GM23338 (cell line): ENCODE measurements around the gene KIF5A. TPM values are rescaled to one million over a fixed set of nuclear protein-coding genes. Genes with fewer than 3 reads are reported as not detected.

ENCODE experiments used
- ATAC-seq: fragments of 200-7000 bp; cut with Tn5 transposase; 3 replicates; pipeline ENCODE4 v1.9.1; 2020
- DNase-seq: peaks from one replicate; pipeline ENCODE4 v3.0.0-alpha.2; 2015; ENCODE audit warnings: low spot score
- H2AFZ ChIP-seq: fragments of 200-600 bp; sonication (generic); 2 replicates; pipeline ENCODE4 v1.8.0; 2016; ENCODE audit warnings: antibody characterized with exemption, mild to moderate bottlenecking, moderate library complexity
- H3F3A ChIP-seq: fragments of 200-600 bp; sonication (generic); replicated peaks from 2 replicates; pipeline ENCODE4 v1.8.0; 2017; ENCODE audit warnings: antibody characterized with exemption, mixed run types, low read depth
- H3K27ac ChIP-seq: fragments of 200-600 bp; sonication (generic); 2 replicates; pipeline ENCODE4 v1.6.1; 2016; ENCODE audit warnings: low read depth
- H3K27me3 ChIP-seq: fragments of 200-600 bp; sonication (generic); 2 replicates; pipeline ENCODE4 v1.8.0; 2016; ENCODE audit warnings: mild to moderate bottlenecking, mixed run types, moderate library complexity; ENCODE audit not compliant: insufficient read depth
- H3K36me3 ChIP-seq: fragments of 200-600 bp; sonication (generic); 2 replicates; pipeline ENCODE4 v1.8.0; 2016; ENCODE audit warnings: mild to moderate bottlenecking; ENCODE audit not compliant: insufficient read depth
- H3K4me1 ChIP-seq: fragments of 200-600 bp; sonication (generic); 2 replicates; pipeline ENCODE4 v1.8.0; 2016; ENCODE audit warnings: mild to moderate bottlenecking, moderate library complexity; ENCODE audit not compliant: insufficient read depth
- H3K4me2 ChIP-seq: fragments of 200-600 bp; sonication (generic); 2 replicates; pipeline ENCODE4 v1.7.1; 2017; ENCODE audit warnings: mixed run types
- H3K4me3 ChIP-seq: fragments of 200-600 bp; sonication (generic); 2 replicates; pipeline ENCODE4 v1.6.1; 2016; ENCODE audit warnings: mixed run types
- H3K79me2 ChIP-seq: fragments of 200-600 bp; sonication (generic); replicated peaks from 2 replicates; pipeline ENCODE4 v1.8.0; 2017; ENCODE audit warnings: mild to moderate bottlenecking; ENCODE audit not compliant: insufficient read depth
- H3K9me2 ChIP-seq: fragments of 200-600 bp; sonication (generic); 2 replicates; pipeline ENCODE4 v1.8.0; 2017; ENCODE audit not compliant: insufficient read depth
- H4K20me1 ChIP-seq: fragments of 200-600 bp; sonication (generic); replicated peaks from 2 replicates; pipeline ENCODE4 v1.8.0; 2017; ENCODE audit warnings: mild to moderate bottlenecking; ENCODE audit not compliant: insufficient read depth
- H3K27ac Mint-ChIP-seq: 2 replicates; pipeline ENCODE4 v1.8.0; 2020; ENCODE audit warnings: inconsistent platforms, mild to moderate bottlenecking, moderate library complexity, mixed read lengths
- H3K27me3 Mint-ChIP-seq: 3 replicates; pipeline ENCODE4 v1.8.0; 2022; ENCODE audit warnings: low read depth, mild to moderate bottlenecking, moderate library complexity, mixed read lengths, inconsistent platforms; ENCODE audit not compliant: insufficient read depth, poor library complexity
- H3K36me3 Mint-ChIP-seq: 3 replicates; pipeline ENCODE4 v1.8.0; 2021; ENCODE audit warnings: low read depth, mild to moderate bottlenecking, inconsistent platforms, moderate library complexity, mixed read lengths
- H3K4me1 Mint-ChIP-seq: 3 replicates; pipeline ENCODE4 v1.8.0; 2020; ENCODE audit warnings: mild to moderate bottlenecking, inconsistent platforms, mixed read lengths
- H3K4me3 Mint-ChIP-seq: 3 replicates; pipeline ENCODE4 v1.8.0; 2021; ENCODE audit warnings: moderate library complexity, mild to moderate bottlenecking, inconsistent platforms, mixed read lengths
- H3K9me3 Mint-ChIP-seq: 3 replicates; pipeline ENCODE4 v1.8.0; 2020; ENCODE audit warnings: moderate library complexity, mild to moderate bottlenecking, inconsistent platforms, mixed read lengths
- STAT1 ChIP-seq: IDR thresholded peaks from one replicate; pipeline ENCODE4 v1.6.1; 2016; ENCODE audit warnings: antibody characterized with exemption; ENCODE audit not compliant: unreplicated experiment
- polyA plus RNA-seq: library from polyadenylated mRNA; unstranded; fragments of >200 nt; fragmentation: Nextera tagmentation; extraction: Ambion mirVana; gene quantifications from 2 replicates; pipeline ENCODE4 v1.2.1, GENCODE V29; 2016
- total RNA-seq: library from RNA; depleted of rRNA; stranded (reverse); fragments of >200 nt; shearing (Covaris generic); gene quantifications from 2 replicates; pipeline ENCODE4 v1.2.3, GENCODE V29; 2014
- TF ChIP-seq, protein P1 (sequence below): fragments of 250-450 bp; sonication (Bioruptor Pico); IDR thresholded peaks from 2 replicates; pipeline ENCODE4 v1.5.0; 2020; ENCODE audit warnings: mild to moderate bottlenecking, moderate library complexity
- TF ChIP-seq, protein P2 (sequence below), 2 experiments: fragments of 200-600 bp in 1 of 2; sonication (generic) in 1 of 2; conservative IDR thresholded peaks; 2 replicates each; pipeline versions ENCODE4 v1.5.1 to v1.6.1; 2016 to 2017; ENCODE audit warnings: antibody characterized with exemption in 2 of 2, low read depth in 2 of 2, mild to moderate bottlenecking in 2 of 2, moderate library complexity in 1 of 2
- TF ChIP-seq, protein P3 (sequence below): IDR thresholded peaks from one replicate; pipeline ENCODE4 v1.6.1; 2018; ENCODE audit warnings: antibody characterized with exemption; ENCODE audit not compliant: unreplicated experiment

The KIF5A gene
- total and polyA plus RNA-seq, 2 experiments from 2014 or later, result 11.1 to 21.3 TPM

DNA sequence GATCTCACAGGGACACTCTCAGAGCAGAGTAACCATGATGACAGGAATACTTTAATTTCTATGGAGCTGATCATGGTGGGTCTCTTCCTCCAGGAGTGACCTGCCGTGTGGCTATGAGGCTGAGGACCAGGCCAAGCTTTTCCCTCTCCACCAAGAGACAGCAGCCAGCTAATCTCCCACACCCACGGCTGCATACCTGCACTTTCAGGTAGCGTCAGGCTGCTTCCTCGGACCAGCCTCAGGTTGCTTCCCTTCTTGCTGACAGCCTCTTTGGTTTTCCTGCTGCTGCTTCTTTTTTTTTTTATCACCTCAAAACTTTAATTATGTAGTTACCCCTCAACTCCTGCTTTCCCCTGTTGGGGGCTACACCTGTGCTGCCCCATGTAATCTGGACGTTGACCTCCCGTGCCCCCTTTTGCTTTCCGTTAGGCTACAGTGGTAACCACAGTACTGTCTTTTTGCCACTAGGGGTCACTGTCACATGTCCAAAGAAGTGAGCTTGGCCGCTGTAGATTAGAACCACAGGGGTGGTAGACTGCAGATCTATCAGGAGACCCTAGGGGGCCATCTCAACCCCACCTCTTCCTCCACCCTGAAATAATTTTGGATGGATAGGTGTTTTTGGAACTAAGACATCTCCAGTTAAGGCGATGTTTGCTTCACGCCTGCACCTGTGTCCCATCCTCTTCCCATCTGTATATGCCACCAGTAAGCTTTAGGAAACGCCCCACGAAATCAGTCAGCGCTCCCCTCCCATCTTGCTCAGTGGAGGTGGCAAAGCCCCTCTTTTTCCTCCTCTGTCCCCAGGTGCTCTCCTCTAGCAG lies 33.4 kb downstream of the KIF5A start:
- peaks cover 8% of the 10 kb centered on the region for H3K36me3 ChIP-seq
- ATAC-seq, result peak; percentile 99
- H3K4me1 ChIP-seq, result no peaks in the 10 kb centered on the region
- Mint-ChIP-seq H3K4me1 (peaks cover 4% of the 10 kb centered on the region; the same call in 2 of the 3 replicates), H3K4me3 (no peak overlapping the region), H3K27ac (no peak overlapping the region), H3K27me3 (no peaks in the 10 kb centered on the region), H3K36me3 (peaks cover 28% of the 10 kb centered on the region), H3K9me3 (no peaks in the 10 kb centered on the region)
- H3K27ac ChIP-seq, result no peak overlapping the region
- DNase-seq, result peak; percentile 97
- H4K20me1 ChIP-seq, result peaks cover 14% of the 10 kb centered on the region
- no peaks in the 10 kb centered on the region for H3K9me2 ChIP-seq
- peaks cover 12% of the 10 kb centered on the region; the same call in 1 of the 2 replicates for H3F3A ChIP-seq
- TF ChIP-seq STAT1, result no peak
- TF ChIP-seq, protein P1, sequence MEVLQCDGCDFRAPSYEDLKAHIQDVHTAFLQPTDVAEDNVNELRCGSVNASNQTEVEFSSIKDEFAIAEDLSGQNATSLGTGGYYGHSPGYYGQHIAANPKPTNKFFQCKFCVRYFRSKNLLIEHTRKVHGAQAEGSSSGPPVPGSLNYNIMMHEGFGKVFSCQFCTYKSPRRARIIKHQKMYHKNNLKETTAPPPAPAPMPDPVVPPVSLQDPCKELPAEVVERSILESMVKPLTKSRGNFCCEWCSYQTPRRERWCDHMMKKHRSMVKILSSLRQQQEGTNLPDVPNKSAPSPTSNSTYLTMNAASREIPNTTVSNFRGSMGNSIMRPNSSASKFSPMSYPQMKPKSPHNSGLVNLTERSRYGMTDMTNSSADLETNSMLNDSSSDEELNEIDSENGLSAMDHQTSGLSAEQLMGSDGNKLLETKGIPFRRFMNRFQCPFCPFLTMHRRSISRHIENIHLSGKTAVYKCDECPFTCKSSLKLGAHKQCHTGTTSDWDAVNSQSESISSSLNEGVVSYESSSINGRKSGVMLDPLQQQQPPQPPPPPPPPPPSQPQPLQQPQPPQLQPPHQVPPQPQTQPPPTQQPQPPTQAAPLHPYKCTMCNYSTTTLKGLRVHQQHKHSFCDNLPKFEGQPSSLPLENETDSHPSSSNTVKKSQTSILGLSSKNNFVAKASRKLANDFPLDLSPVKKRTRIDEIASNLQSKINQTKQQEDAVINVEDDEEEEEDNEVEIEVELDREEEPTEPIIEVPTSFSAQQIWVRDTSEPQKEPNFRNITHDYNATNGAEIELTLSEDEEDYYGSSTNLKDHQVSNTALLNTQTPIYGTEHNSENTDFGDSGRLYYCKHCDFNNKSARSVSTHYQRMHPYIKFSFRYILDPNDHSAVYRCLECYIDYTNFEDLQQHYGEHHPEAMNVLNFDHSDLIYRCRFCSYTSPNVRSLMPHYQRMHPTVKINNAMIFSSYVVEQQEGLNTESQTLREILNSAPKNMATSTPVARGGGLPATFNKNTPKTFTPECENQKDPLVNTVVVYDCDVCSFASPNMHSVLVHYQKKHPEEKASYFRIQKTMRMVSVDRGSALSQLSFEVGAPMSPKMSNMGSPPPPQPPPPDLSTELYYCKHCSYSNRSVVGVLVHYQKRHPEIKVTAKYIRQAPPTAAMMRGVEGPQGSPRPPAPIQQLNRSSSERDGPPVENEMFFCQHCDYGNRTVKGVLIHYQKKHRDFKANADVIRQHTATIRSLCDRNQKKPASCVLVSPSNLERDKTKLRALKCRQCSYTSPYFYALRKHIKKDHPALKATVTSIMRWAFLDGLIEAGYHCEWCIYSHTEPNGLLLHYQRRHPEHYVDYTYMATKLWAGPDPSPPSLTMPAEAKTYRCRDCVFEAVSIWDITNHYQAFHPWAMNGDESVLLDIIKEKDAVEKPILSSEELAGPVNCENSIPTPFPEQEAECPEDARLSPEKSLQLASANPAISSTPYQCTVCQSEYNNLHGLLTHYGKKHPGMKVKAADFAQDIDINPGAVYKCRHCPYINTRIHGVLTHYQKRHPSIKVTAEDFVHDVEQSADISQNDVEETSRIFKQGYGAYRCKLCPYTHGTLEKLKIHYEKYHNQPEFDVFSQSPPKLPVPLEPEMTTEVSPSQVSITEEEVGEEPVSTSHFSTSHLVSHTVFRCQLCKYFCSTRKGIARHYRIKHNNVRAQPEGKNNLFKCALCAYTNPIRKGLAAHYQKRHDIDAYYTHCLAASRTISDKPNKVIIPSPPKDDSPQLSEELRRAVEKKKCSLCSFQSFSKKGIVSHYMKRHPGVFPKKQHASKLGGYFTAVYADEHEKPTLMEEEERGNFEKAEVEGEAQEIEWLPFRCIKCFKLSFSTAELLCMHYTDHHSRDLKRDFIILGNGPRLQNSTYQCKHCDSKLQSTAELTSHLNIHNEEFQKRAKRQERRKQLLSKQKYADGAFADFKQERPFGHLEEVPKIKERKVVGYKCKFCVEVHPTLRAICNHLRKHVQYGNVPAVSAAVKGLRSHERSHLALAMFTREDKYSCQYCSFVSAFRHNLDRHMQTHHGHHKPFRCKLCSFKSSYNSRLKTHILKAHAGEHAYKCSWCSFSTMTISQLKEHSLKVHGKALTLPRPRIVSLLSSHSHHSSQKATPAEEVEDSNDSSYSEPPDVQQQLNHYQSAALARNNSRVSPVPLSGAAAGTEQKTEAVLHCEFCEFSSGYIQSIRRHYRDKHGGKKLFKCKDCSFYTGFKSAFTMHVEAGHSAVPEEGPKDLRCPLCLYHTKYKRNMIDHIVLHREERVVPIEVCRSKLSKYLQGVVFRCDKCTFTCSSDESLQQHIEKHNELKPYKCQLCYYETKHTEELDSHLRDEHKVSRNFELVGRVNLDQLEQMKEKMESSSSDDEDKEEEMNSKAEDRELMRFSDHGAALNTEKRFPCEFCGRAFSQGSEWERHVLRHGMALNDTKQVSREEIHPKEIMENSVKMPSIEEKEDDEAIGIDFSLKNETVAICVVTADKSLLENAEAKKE (CRISPR knock-in tag), result no peak
- TF ChIP-seq, protein P2, sequence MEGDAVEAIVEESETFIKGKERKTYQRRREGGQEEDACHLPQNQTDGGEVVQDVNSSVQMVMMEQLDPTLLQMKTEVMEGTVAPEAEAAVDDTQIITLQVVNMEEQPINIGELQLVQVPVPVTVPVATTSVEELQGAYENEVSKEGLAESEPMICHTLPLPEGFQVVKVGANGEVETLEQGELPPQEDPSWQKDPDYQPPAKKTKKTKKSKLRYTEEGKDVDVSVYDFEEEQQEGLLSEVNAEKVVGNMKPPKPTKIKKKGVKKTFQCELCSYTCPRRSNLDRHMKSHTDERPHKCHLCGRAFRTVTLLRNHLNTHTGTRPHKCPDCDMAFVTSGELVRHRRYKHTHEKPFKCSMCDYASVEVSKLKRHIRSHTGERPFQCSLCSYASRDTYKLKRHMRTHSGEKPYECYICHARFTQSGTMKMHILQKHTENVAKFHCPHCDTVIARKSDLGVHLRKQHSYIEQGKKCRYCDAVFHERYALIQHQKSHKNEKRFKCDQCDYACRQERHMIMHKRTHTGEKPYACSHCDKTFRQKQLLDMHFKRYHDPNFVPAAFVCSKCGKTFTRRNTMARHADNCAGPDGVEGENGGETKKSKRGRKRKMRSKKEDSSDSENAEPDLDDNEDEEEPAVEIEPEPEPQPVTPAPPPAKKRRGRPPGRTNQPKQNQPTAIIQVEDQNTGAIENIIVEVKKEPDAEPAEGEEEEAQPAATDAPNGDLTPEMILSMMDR (conservative IDR thresholded peaks at IDR 0.05; ENCODE audit: low read depth in 2 of 2), result peak; percentile 99 to 100
- TF ChIP-seq, protein P3, sequence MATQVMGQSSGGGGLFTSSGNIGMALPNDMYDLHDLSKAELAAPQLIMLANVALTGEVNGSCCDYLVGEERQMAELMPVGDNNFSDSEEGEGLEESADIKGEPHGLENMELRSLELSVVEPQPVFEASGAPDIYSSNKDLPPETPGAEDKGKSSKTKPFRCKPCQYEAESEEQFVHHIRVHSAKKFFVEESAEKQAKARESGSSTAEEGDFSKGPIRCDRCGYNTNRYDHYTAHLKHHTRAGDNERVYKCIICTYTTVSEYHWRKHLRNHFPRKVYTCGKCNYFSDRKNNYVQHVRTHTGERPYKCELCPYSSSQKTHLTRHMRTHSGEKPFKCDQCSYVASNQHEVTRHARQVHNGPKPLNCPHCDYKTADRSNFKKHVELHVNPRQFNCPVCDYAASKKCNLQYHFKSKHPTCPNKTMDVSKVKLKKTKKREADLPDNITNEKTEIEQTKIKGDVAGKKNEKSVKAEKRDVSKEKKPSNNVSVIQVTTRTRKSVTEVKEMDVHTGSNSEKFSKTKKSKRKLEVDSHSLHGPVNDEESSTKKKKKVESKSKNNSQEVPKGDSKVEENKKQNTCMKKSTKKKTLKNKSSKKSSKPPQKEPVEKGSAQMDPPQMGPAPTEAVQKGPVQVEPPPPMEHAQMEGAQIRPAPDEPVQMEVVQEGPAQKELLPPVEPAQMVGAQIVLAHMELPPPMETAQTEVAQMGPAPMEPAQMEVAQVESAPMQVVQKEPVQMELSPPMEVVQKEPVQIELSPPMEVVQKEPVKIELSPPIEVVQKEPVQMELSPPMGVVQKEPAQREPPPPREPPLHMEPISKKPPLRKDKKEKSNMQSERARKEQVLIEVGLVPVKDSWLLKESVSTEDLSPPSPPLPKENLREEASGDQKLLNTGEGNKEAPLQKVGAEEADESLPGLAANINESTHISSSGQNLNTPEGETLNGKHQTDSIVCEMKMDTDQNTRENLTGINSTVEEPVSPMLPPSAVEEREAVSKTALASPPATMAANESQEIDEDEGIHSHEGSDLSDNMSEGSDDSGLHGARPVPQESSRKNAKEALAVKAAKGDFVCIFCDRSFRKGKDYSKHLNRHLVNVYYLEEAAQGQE, result no peak
- H3K4me2 ChIP-seq, result no peak overlapping the region
- 0 out of 2 replicates have a peak, but pooled peaks cover 6% of the 10 kb centered on the region for H3K27me3 ChIP-seq
- H3K4me3 ChIP-seq, result no peak overlapping the region
- H2AFZ ChIP-seq, result no peak overlapping the region
- no peaks in the 10 kb centered on the region for H3K79me2 ChIP-seq
